ENCODE data around the gene CKAP5. TPM values are rescaled to one million over a fixed set of nuclear protein-coding genes. Genes with fewer than 3 reads are reported as not detected.

Gene CKAP5
- total RNA-seq, 4 donors from 2014 or later: 29.3 to 36.2 (median 31.3) TPM

DNA sequence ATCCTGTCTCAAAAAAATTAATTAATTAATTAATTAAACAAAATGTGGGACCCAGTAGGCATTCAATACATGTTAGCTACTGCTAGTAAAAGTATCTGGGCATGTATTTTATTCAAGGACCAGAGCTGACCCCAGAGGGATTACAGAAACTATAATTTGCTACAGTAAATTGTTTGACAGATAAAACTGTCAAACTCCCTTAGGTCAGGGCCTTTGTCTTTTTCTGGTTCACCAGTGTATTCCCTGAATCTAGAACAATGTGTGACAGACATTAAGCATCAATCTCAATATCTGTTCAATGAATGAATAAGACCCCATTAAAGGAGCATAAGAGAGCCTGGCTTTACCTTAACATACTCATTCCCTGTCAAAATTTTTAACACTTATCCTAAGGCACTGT lies 6.0 kb downstream of the CKAP5 start:
- intact Hi-C loops (cut with DNase I; ENCODE audit: low total_unique reads): no loop called here
- TF ChIP-seq, protein P1, sequence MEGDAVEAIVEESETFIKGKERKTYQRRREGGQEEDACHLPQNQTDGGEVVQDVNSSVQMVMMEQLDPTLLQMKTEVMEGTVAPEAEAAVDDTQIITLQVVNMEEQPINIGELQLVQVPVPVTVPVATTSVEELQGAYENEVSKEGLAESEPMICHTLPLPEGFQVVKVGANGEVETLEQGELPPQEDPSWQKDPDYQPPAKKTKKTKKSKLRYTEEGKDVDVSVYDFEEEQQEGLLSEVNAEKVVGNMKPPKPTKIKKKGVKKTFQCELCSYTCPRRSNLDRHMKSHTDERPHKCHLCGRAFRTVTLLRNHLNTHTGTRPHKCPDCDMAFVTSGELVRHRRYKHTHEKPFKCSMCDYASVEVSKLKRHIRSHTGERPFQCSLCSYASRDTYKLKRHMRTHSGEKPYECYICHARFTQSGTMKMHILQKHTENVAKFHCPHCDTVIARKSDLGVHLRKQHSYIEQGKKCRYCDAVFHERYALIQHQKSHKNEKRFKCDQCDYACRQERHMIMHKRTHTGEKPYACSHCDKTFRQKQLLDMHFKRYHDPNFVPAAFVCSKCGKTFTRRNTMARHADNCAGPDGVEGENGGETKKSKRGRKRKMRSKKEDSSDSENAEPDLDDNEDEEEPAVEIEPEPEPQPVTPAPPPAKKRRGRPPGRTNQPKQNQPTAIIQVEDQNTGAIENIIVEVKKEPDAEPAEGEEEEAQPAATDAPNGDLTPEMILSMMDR (IDR thresholded peaks at IDR 0.05): no peak
- no peak for TF ChIP-seq POLR2A (IDR thresholded peaks at IDR 0.05)
- no peak overlapping the region for H3K4me3 ChIP-seq (ENCODE audit: low read depth, poor library complexity, severe bottlenecking)
- no peak for DNase-seq (ENCODE audit: low spot score in 2 of 2)

DNA sequence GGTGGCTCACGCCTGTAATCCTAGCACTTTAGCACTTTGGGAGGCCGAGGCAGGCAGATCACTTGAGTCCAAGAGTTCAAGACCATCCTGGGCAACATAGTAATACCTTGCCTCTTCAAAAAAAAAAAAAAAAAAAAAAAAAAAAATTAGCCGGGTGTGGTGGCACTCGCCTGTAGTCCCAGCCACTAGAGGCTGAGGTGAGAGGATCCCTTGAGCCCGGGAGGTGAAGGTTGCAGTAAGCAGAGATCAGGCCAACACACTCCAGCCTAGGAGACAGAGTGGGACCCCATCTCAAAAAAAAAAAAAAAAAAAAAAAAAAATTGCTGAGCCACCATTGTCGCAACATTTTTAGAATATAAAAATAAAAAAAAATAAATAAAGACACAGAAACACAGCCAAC lies 7.6 kb downstream of the CKAP5 start:
- no peak for DNase-seq (ENCODE audit: low spot score in 2 of 2)
- no peak overlapping the region for H3K4me3 ChIP-seq (ENCODE audit: low read depth, poor library complexity, severe bottlenecking)
- TF ChIP-seq POLR2A (IDR thresholded peaks at IDR 0.05): no peak
- TF ChIP-seq, protein P1 (IDR thresholded peaks at IDR 0.05): no peak
- 92 to 93% methylated on average over 6 of the region's 6 CpGs for WGBS, 2 donors
- intact Hi-C loops (cut with DNase I; ENCODE audit: low total_unique reads): no loop called here

DNA sequence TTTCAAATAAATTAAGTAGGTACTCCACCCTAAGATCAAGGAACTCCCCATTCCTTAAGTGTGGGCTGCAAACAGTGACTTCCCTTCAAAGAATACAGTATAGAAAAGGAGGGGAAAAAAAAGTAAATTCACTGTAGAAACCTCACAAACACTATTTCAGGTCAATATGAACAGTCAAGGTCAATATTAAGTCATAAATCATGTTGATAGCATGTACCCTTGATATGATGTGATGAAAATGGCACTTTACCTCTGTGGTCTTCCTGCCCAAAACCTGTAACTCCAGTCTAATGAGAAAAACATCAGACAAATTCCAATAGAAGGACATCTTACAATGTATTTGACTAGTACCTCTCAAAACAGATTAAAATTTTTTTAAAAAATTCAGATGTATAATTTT lies 8.2 kb downstream of the CKAP5 start:
- DNase-seq (ENCODE audit: low spot score in 2 of 2): no peak
- intact Hi-C loops (cut with DNase I; ENCODE audit: low total_unique reads): no loop called here
- TF ChIP-seq, protein P1 (IDR thresholded peaks at IDR 0.05): no peak
- TF ChIP-seq POLR2A (IDR thresholded peaks at IDR 0.05): no peak
- no peak overlapping the region for H3K4me3 ChIP-seq (ENCODE audit: low read depth, poor library complexity, severe bottlenecking)

DNA sequence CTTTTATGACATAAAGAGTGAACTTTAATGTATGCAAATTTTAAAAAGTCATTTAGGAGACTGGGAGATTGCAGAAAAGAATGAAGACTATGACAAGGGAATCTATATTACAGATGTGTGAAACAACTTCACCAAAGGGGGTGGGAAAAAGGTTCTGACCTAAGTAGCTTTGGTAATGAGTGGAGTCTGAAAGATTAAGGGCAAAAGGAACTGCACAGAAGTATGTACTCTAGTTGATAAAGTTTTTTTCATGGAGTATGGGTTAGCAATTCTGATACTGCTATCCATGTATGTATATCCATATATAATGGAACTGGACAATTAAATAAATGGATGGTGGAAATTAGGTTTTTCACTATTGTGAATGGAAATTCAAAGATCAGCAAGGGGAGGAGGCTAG lies 9.2 kb downstream of the CKAP5 start:
- no peak overlapping the region for H3K4me3 ChIP-seq (ENCODE audit: low read depth, poor library complexity, severe bottlenecking)
- intact Hi-C loops (cut with DNase I; ENCODE audit: low total_unique reads): no loop called here
- DNase-seq (ENCODE audit: low spot score in 2 of 2): no peak
- no peak for TF ChIP-seq POLR2A (IDR thresholded peaks at IDR 0.05)
- TF ChIP-seq, protein P1 (IDR thresholded peaks at IDR 0.05): no peak

DNA sequence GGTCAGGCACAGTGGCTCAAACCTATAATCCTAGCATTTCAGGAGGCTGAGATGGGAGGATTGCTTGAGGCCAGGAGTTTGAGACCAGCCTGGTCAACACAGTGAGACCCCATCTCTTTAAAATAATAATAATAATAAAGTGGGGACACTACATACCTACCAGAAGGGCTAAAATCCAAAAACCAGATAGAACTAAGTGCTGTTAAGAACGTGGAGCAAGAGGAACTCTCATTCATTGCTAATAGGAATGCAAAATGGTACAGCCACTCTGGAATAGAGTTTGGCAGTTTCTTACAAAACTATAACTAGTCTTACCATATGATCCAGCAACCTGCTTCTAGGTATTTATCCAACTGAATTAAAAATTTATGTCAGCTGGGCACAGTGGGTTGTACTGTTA lies 9.6 kb downstream of the CKAP5 start:
- TF ChIP-seq POLR2A (IDR thresholded peaks at IDR 0.05): no peak
- TF ChIP-seq, protein P1 (IDR thresholded peaks at IDR 0.05): no peak
- DNase-seq (ENCODE audit: low spot score in 2 of 2): no peak
- H3K4me3 ChIP-seq (ENCODE audit: low read depth, poor library complexity, severe bottlenecking): no peak overlapping the region
- 81 to 86% methylated on average over 1 of the region's 1 CpG for WGBS, 2 donors
- intact Hi-C loops (cut with DNase I; ENCODE audit: low total_unique reads): no loop called here

- DNase-seq (ENCODE audit: low spot score in 2 of 2): no peak
- H3K4me3 ChIP-seq (ENCODE audit: low read depth, poor library complexity, severe bottlenecking): no peak overlapping the region
- WGBS, 2 donors: 76 to 79% methylated on average over 3 of the region's 3 CpGs
- TF ChIP-seq, protein P1 (IDR thresholded peaks at IDR 0.05): no peak
- no peak for TF ChIP-seq POLR2A (IDR thresholded peaks at IDR 0.05)
- intact Hi-C loops (cut with DNase I; ENCODE audit: low total_unique reads): no loop called here
These were observed 10.2 kb downstream of the CKAP5 start for GRCh38 chr11:46835897-46836296.

All from lower leg skin (tissue), 4 donors.